Measurements from ENCODE around the gene DPYSL5. TPM values are rescaled to one million over a fixed set of nuclear protein-coding genes. Genes with fewer than 3 reads are reported as not detected.
A peak's percentile ranks its signal among the peaks of the same experiment; 100 is the strongest.

Gene DPYSL5
- total and polyA plus RNA-seq, 2 of the 8 experiments (the other 6 are each of a cell fraction or from before 2014, with no cell fraction given): 11.9 to 16.4 TPM

- H3K9ac ChIP-seq (replicated peaks in 1 of 4; ENCODE audit: extremely low read depth in 1 of 4, low read depth in 3 of 4, low read length in 3 of 4): no peak overlapping the region
- no peak overlapping the region for H4K5ac ChIP-seq (ENCODE audit: insufficient read length, low read depth, low read length)
- no peak overlapping the region for H2BK120ac ChIP-seq (replicated peaks; ENCODE audit: low read depth, low read length)
- CTCF ChIA-PET (ENCODE audit: partially characterized antibody): interaction anchor here (0.7 to 6.9 kb wide), 8 partner anchors 8 to 99 kb away, joined by 3 to 39 read pairs (median 4); no protein-coding TSS in a partner anchor
- H4K8ac ChIP-seq (ENCODE audit: extremely low read depth, insufficient read depth, low read length): no peak overlapping the region
- no peak overlapping the region for H3K56ac ChIP-seq (replicated peaks; ENCODE audit: insufficient read length, low read depth, low read length)
- H2BK5ac ChIP-seq (ENCODE audit: low read depth, low read length): no peak overlapping the region
- H3K79me2 ChIP-seq (ENCODE audit: control insufficient read depth in 1 of 2, insufficient read depth in 2 of 2, low read length in 2 of 2): no peaks in the 10 kb centered on the region
- DNase-seq (ENCODE audit: low read depth in 1 of 2, low spot score in 2 of 2) (peak in 1 of 2 experiments; percentile 26), FAIRE-seq (no peak)
- POLR2A ChIA-PET (ENCODE audit: partially characterized antibody): no interaction called here
- H2BK20ac ChIP-seq (ENCODE audit: low read length): no peak overlapping the region
- H3K4ac ChIP-seq (replicated peaks; ENCODE audit: insufficient read length, low read depth, low read length): no peak overlapping the region
- no peak overlapping the region for H3K27ac ChIP-seq (ENCODE audit: low read depth, low read length)
- no peak overlapping the region for H3K4me2 ChIP-seq (ENCODE audit: insufficient read depth in 1 of 2, low read depth in 2 of 2, low read length in 2 of 2)
- no peaks in the 10 kb centered on the region for H3K79me1 ChIP-seq (ENCODE audit: low read depth, low read length)
- no peaks in the 10 kb centered on the region for H4K20me1 ChIP-seq (replicated peaks in 1 of 2; ENCODE audit: control insufficient read depth in 1 of 2, insufficient read depth in 2 of 2, low read length in 2 of 2)
- no peak overlapping the region for H2BK15ac ChIP-seq (ENCODE audit: low read length)
- no peak overlapping the region for H2AK5ac ChIP-seq (ENCODE audit: low read depth, low read length)
- H3K9me3 ChIP-seq (ENCODE audit: insufficient read depth in 2 of 2, low read depth in 1 of 2, low read length in 1 of 2): no peaks in the 10 kb centered on the region
- no peaks in the 10 kb centered on the region for H3K23me2 ChIP-seq (ENCODE audit: low read depth, low read length)
- no peaks in the 10 kb centered on the region; a peak in 1 of 7 replicates for H3K27me3 ChIP-seq (replicated peaks in 1 of 4; ENCODE audit: control insufficient read depth in 3 of 4, extremely low read depth in 1 of 4, insufficient read depth in 3 of 4, low read length in 3 of 4)
- H3K36me3 ChIP-seq (ENCODE audit: control insufficient read depth in 2 of 4, insufficient read depth in 4 of 4, low read length in 3 of 4): no peaks in the 10 kb centered on the region
- H2AFZ ChIP-seq (ENCODE audit: low read length): no peak overlapping the region
- no peak overlapping the region for H2BK12ac ChIP-seq (ENCODE audit: low read depth, low read length)
- no peak overlapping the region for H3K14ac ChIP-seq (ENCODE audit: insufficient read length)
- H3K4me3 ChIP-seq (ENCODE audit: extremely low read depth in 1 of 4, insufficient read depth in 2 of 4, low read depth in 3 of 4, low read length in 4 of 4): no peak overlapping the region
- no peak overlapping the region for H4K91ac ChIP-seq (replicated peaks; ENCODE audit: insufficient read length, low read length)
- peaks cover 10 to 21% (median 14%) of the 10 kb centered on the region in 4 experiments for H3K4me1 ChIP-seq (replicated peaks in 1 of 4; ENCODE audit: control insufficient read depth in 3 of 4, insufficient read depth in 4 of 4, low read length in 3 of 4)
- 79% methylated on average over 5 of the region's 5 CpGs; no CpG with 5 or more reads in 1 of the 2 experiments for WGBS, 2 experiments (ENCODE audit: extremely low coverage in 1 of 2, insufficient coverage in 1 of 2, insufficient read length in 1 of 2, insufficient replicate concordance in 2 of 2, low coverage in 1 of 2, low lambda C conversion rate in 2 of 2, missing lambda C conversion rate in 1 of 2)
- H3K23ac ChIP-seq (ENCODE audit: insufficient read length): no peak overlapping the region
- H3K18ac ChIP-seq (ENCODE audit: extremely low read depth, low read length): no peak overlapping the region
- TF ChIP-seq CBX5 (IDR thresholded peaks at IDR 0.05; ENCODE audit: low read depth, low read length) (no peak), SAP30 (IDR thresholded peaks at IDR 0.05; ENCODE audit: insufficient read depth, insufficient replicate concordance, low read length) (no peak), SP1 (IDR thresholded peaks at IDR 0.05; ENCODE audit: low read depth, low read length) (no peak), JUND (IDR thresholded peaks at IDR 0.05; ENCODE audit: low read length) (no peak), POU5F1 (IDR thresholded peaks at IDR 0.05; ENCODE audit: low read depth, low read length) (no peak), GTF2F1 (IDR thresholded peaks at IDR 0.05; ENCODE audit: borderline replicate concordance, low read depth, low read length) (no peak), POLR2AphosphoS5 (IDR thresholded peaks at IDR 0.05; ENCODE audit: low read depth, low read length) (no peak), SIRT6 (IDR thresholded peaks at IDR 0.05; ENCODE audit: low read length) (no peak), TAF7 (optimal IDR thresholded peaks at IDR 0.05; ENCODE audit: borderline replicate concordance, low read depth, low read length) (no peak), ATF3 (IDR thresholded peaks at IDR 0.05; ENCODE audit: insufficient read depth, low read depth, low read length) (no peak)
Observed at GRCh38 chr2:26917135-26917836, 69.4 kb downstream of the DPYSL5 start.
